GM18870 (cell line): Measurements from ENCODE around the gene CPT2.
A peak's percentile ranks its signal among the peaks of the same experiment; 100 is the strongest.

Experiments used
- ATAC-seq: cut with Tn5 transposase; IDR thresholded peaks from one replicate; pipeline ENCODE4 v1.9.1; 2021; ENCODE audit warnings: moderate library complexity; ENCODE audit not compliant: unreplicated experiment

The CPT2 gene

DNA sequence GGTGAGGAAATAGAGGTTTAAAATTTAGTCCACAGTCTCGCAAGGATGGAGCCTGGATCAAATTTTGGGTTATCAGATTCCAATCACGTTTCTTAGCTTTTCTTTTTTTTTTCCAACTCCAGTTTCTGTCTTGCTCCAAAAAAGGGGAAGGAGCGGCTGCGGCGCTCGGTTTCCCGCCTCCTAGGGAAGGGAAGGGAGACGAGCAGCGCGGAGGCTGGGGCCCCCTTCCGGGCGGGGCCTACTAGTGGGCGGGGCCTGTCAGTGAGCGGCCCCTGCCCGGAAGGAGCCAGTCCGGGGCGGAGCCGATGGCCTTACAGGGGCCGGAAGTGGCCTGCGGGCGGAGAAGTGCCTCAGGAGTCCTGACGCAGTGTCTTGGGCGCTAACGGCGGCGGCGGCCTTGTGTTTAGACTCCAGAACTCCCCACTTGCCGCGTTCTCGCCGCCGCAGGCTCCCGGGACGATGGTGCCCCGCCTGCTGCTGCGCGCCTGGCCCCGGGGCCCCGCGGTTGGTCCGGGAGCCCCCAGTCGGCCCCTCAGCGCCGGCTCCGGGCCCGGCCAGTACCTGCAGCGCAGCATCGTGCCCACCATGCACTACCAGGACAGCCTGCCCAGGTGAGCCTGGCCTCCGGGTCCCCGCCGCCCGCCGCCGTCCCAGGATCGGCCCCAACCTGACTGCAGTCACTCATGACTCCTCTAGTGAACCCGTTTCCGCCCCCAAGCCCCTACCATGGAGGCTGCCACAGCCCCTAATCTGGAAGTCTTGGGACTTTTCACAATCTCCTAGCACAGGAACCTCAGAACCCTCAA, at the start of gene CPT2:
TSS of gene CPT2 (plus strand) at position 340 of the 806 bp plus-strand sequence. CDS start at position 460, 120 bp downstream.
- ATAC-seq: peak; percentile 81

DNA sequence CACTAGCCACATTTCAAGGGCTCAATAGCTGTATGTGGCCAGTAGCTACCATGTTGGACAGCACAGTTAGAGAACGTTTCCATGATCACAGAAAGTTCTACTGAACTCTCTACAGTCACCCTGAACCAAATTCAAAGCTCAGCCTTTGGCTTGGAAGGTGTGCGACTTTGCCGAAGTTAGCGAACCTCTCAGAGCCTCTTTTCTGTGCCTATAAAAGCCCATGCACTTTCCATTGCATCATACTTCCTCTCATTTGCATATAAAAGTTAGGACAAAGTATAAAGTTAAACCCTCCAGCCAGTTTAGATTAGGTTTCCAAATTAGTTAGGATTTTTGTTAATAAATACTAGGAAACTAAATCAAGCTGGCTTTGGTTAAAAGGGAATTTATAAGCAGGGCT, 49.5 kb upstream of the CPT2 start:
- no peak for ATAC-seq

DNA sequence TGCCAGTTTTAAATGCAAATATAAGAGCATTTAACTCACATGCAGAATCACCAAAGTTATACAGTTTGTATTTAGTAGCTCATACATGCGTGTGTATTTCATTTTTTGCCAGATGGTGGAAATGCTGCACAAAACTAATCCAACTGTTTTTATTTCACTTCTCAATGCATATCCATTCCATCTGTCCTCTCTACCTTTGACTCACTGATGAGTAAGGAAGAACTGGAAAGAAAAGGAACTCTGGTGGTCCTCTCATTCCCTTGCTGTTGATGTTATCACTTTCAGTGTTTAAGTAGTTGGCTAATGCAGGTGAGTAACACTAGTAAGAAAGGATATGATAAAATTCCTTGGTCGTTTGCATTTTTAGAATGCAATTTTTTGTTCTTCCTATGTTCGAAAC, 48.5 kb upstream of the CPT2 start:
- no peak for ATAC-seq

DNA sequence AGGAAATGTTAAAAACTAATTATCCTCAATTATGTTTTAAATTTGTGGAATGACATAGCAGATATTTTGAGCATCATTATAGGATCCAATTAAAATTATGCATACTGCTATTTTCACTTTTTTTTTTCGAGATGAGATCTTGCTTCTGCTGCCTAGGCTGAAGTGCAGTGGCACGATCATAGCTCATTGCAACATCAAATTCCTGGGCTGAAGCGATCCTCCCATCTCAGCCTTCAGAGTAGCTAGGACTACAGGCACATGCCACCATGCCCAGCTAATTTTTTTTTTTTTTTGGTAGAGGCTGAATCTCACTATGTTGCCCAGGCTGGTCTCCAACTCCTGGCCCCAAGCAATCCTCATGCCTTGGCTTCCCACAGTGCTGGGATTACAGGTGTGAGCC, 42.9 kb upstream of the CPT2 start:
- ATAC-seq: no peak

DNA sequence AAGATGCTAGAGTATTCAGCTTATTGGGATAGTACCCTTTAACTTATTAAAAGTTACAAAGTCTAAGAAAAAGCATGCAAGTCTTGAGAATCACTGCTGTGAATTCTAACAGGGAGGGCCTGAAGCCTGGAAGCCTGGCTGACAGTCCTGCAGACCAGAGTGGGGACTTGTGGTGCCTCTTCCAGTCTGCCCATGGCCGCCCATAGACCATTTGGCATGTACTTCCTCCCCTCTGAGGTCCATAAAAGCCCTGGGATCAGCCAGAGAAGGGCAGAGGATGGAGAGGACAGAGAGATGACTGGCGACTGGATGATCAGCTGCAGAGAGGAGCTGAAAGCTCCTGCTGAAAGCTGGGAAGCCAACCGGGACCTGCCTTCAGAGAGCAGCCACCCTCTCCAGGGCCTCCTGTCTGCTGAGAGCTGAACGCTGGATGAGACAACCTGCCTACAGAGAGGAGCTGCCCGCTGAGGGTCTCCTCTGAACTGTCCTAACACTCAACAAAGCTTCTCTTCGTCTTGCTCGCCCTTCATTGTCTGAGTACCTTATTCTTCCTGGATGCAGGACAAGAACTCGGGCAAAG, 41.7 kb upstream of the CPT2 start:
- no peak for ATAC-seq

DNA sequence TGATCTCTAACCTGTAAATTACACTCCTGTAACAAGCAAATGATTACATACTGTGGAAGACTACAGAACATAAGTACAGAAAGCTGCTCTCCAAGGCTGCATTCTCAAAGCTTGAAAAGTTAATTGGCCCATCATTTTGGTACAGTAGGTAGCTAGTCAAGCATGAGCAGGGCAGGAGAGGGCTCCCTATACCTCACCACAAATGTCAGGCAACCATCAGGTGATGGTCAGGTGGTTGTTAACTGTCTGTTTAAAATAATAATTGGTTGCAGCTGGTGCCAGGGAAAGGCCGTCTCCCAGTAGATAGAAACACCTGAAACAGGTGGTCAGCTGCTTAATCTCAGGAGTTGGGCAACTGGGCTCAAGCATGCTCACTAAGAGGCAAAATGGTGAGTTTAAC, 41.1 kb upstream of the CPT2 start:
- ATAC-seq: no peak

DNA sequence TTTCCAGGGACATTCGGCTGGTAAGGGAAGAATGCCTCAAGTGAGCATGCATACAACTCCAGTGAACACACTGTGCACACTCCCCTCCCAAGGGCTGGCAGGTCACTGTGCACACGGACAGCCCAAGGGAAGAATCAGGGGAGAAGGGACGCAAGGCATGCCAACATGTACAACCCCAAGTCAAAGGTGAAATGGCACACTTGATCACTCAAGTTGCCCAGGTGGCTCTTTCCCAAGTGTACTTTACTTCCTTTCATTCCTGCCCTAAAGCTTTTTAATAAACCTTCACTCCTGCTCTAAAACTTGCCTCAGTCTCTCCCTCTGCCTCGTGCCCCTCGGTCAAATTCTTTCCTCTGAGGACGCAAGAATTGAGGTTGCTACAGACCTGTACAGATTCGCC, 40.7 kb upstream of the CPT2 start:
- no peak for ATAC-seq

DNA sequence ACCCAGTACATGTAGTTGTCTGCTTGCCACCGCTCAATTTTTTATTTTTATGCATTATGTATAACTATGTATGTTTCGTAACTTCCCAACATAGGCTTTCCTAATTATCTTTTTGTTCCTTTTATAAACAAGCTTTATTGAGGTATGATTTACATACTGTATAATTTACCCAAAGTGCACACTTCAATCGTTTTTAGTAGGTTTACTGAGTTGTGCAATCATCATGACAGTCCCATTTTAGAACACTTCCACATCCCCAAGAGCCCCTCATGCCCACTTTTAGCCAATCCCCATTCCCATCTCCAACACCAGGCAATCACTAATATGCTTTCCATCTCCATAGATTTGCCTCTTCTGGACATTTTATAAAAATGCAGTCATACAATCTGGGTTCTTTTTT, 39.8 kb upstream of the CPT2 start:
- ATAC-seq: no peak

DNA sequence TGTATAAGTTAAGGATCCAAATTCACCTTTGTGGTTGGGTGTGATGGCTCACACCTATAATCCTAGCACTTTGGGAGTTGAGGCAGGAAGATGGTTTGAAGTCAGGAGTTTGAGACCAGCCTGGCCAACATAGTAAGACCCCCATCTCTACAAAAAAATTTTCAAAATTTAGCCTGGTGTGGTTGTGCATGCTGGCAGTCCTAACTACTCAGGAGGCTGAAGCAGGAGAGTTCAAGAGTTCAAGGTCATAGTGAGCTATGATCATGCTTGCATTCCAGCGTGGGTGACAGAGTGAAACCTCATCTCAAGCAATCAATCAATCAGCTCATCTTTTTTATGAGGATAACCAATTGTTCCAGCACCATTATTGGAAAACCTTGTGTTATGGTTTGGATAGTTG, 37.7 kb upstream of the CPT2 start:
- ATAC-seq: no peak

DNA sequence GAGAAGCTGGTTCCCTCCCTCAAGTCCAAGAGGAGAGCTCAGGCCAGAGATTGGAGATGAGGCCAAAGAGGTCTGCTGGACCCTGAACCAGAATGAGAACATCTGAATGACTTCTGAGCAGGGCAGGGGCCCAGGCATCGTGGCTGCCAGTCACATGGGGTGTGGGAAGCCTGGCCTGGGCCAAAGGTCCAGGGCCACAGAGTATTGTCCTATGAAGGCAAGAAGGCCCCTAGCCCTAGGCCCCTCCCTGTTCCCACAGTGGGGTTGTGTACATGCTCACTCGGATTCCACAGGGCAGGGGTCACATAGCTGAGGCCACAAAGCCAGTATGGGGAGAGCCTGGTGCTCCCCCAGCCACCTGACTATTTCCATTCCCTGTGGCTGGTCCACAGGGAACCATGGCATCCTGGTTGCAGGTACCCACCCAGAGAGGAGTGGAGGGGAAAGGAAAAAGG, 35.7 kb upstream of the CPT2 start:
- ATAC-seq: no peak

DNA sequence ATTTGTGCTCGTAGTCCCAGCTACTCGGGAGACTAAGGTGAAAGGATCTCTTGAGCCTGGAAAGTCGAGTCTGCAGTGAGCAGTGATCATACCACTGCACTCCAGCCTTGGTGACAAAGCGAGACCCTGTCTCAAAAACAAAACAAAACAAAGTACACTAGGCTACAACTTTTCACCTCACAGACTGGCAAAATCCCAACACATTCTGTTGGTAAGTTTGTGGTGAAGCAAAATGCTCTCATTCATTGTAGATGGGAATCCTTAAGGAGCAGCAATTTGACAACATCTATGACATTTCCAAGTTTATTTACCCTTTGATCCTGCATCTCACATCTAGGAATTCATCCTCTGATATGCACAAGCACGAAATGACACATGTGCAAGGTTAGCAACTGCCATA, 34.0 kb upstream of the CPT2 start:
- ATAC-seq: no peak

DNA sequence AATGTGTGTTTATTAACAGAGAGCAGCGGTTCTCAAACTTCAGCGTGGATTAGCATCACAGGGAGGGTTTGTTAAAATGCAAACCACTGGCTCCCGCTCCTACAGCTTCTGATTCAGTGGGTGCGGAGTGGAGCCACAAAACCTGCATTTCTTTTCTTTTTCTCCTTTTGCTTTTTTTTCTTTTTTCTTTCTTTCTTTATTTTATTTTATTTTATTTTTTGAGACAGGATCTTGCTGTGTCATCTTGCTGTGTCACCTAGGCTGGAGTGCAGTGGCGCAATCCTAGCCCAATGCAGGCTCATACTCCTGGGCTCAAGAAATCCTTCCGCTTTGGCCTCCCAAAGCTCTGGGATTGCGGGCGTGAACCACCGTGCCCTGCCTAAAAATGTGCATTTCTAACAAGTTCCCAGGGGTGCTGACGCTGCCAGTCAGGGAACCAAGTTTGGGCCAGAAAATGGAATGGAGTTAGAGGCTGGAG, 33.3 kb upstream of the CPT2 start:
- no peak for ATAC-seq

DNA sequence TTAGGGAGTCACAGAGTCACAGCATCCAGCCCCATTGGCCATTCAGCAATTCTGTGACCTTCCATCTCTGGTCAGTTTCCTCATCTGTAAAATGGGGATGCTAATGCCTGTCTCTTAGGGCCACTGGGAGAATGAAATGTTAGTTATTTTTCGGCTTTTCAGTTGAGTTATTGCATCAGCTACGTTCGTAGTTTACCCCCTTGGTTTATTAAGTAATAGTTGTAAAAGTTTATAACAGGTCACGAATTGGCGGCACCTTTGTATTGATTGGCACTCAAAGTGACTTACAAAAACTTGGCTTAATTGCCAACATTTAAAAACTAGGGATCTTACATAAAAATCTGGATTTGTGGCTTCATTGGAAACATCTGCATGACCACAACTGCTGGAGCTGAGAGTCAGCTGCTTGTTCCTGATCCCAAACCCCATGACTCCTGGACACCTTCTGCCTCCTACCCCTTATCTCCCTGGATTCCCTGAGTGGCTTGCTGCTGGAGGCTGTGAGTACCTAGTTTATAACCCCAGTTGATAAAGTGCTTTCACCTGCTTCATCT, 31.1 kb upstream of the CPT2 start:
- no peak for ATAC-seq

DNA sequence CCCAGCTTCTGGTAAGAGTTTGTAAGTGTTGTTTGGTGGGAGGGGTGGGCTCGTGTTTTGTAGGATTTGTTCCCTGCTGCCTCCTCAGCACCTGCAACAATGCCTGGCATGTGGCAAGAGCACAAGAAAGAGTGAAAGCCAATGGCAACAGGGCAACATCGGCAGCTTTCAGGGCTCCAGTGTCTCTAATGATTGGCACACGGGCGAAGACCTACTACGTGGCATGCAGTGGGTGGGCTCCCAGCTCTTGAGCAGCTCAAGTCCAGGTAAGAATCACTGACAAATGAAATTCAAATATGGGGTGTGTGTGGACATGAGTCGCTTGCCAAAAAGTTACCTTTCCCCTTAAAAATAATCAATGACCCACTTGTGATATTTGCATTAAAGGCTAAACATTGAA, 30.3 kb upstream of the CPT2 start:
- ATAC-seq: no peak

DNA sequence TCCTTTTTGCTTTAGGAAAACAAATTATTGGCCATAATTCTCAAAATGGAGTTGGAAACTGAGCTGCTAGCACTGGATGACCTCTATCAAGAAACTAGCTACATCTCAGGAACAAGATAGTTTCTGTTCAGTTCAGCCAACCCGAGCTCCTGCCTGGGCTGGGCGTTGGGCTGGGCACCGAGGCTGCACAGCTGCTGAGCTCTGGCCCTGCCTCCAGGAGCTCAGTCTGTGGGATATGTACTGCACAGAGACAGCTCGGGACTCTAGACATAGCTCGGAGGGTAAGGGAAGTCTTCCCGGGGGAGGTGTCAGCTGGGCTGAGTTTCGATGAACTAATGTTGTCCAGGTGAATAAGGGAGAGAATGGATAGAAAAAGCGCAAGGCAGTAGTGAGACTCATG, 29.7 kb upstream of the CPT2 start:
- ATAC-seq: no peak

DNA sequence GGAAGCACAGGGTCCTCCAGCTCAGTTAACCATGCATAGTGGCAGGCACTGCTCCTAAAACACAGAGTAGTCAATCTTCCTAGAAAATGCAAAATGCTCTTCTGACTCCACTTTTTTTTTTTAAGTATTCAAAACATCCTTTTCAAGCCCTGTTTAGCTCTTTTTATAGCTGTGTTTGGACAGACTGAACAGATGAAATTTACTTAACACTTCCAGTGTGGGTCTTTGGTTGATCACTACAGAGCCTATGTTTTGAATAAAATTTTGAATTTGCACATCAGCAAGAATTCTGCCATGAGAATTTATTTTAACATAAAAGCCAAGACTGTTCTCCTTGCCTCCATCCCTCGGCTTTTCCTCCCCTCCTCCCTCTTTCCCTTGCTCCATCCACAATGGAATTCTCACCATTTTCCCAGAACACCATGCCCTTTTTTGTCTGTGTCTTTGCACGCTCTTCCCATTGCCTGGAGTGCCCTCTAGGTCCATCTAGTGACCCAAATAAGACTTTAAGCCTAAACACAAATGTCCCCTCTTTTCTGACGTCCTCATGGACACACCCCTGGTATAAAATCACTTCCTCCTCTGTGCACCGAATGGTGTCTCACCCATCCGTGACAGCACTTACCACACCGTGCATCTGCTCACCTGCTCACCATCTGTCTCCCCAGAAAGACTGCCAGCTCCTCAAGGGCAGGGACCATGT, 24.0 kb upstream of the CPT2 start:
- no peak for ATAC-seq

DNA sequence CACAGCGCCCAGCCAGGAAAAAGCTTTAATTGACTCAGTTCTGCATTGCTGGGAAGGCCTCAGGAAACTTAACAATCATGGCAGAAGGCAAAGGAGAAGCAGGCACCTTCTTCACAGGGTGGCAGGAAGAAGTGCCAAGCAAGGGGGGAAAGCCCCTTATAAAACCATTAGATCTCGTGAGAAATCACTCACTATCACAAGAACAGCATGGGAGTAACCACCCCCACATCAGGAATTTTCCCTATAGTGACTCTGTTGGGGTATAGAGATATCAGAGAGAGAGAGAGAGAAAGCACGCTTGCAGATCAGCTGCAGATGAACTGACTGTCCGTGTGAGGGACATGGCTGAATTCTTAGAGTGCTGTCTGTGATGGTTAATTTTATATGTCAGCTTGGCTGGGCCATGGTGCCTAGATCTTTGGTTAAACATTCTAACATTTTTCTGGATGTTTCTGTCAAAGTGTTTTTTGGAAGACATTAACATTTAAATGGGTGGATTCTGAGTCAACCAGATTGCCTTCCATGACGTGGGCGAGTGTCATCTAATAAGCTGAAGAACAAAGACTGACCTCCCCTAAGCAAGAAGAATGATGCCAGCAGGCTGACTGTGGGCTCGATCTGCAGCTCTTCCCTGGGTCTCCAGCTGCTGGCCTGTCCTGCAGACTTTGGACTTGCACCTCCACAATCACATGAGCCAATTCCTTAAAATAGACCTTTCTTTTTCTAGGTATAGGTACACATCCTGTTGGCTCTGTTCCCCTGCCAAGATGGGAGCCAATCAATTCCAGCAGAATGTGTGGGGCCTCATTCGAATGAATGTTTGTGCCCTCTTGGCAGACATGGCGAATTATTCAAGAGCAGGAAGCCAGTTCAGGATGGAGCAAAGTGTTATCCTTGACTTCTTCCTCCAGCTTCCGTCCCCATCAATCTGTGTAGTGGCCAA, 21.4 kb upstream of the CPT2 start:
- ATAC-seq: no peak

DNA sequence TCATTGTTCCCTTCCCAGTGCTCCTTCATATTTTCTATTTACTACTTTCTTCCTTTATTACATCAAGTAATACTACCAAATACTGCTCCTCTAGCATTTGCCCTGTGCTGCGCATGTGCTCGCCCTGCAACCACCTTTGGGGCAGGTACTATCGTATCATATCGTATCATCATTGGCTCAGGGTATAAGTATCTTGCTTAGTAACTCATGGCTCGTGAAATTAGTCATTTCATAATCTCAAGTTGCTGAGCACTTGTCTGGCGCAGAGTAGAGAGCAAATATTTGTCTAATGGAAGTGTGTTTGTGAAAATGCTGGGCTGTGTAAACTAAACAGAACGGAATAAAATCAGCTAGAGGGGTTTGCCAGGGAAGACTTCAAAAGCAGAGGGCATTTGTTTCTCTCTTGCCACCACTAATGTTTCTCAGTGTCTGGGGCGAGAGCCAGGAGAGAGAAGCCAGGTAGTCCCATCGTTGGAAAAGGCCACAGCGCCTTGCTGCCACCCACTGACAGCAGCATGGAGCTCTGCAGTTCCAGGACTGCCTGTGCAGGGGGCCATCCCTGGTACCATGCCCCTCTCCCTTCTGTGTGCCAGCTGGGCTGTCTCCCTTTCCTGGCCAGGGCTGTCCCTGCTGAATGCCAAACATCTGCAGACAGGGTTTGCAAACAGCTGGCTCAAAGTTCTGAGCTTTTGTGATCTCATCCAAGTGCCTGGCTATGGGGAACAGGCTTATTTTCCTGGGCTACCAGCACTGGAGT, 20.0 kb upstream of the CPT2 start:
- ATAC-seq: no peak

DNA sequence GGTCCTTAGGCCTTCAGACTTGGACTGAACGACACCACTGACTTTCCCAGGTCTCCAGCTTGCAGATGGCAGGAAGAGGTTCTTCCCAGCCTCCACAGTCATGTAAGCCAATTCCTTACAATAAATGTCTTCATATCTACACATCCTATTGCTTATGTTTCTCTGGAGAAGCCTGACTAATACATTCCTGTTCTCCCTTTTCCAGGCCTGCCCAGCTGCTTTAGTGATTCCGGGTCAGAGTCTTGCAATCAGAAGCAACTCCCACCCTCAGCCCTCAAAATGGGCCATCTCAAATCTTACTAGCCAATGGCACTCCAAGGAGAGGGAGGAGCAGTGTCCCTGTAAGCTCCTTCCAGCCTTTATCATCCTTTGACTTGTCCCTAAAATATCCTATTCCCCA, 16.4 kb upstream of the CPT2 start:
- ATAC-seq: no peak

DNA sequence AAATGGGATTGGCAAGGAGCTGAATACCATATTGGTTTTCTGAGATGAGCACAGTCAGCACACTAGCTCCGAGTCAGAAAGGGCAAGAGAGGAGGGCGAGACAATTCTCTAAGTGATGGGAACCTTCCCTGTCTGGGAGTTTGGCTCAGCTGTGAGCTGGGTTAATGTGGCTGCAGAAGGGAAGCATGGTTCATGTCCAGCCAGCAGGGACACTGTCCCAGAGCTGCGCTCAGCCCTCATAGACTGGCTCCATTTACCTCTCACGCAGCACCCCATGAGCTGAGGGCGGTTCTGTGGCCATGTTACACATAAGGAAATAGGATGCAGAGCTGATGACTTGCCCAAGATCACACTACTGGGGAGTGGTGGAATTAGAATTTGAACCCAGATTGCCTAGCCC, 15.7 kb upstream of the CPT2 start:
- no peak for ATAC-seq
